HEK293 (cell line): ENCODE measurements around the gene SEPTIN2.

ENCODE experiments used
- CTCF ChIP-seq: fragments of 450-650 bp; formaldehyde crosslinking; IDR thresholded peaks from 2 replicates; pipeline ENCODE4 v1.5.1; 2016; ENCODE audit warnings: missing biosample characterization, missing genetic modification characterization
- GLI2 ChIP-seq: fragments of 450-650 bp; formaldehyde crosslinking; IDR thresholded peaks from 2 replicates; pipeline ENCODE4; 2017; ENCODE audit warnings: missing biosample characterization, missing genetic modification characterization, low read depth, borderline replicate concordance
- MYNN ChIP-seq: fragments of 450-650 bp; formaldehyde crosslinking; IDR thresholded peaks from 2 replicates; pipeline ENCODE4 v1.5.1; 2016; ENCODE audit warnings: missing biosample characterization, missing genetic modification characterization, borderline replicate concordance
- OVOL3 ChIP-seq: fragments of 450-650 bp; formaldehyde crosslinking; IDR thresholded peaks from 2 replicates; pipeline ENCODE4 v1.5.1; 2016; ENCODE audit warnings: missing biosample characterization, missing genetic modification characterization
- YY1 ChIP-seq: fragments of 450-650 bp; formaldehyde crosslinking; IDR thresholded peaks from 2 replicates; pipeline ENCODE4 v1.5.1; 2018; ENCODE audit warnings: missing biosample characterization, missing genetic modification characterization
- ZBTB21 ChIP-seq: fragments of 450-650 bp; formaldehyde crosslinking; IDR thresholded peaks from 2 replicates; pipeline ENCODE4 v1.5.1; 2017; ENCODE audit warnings: missing biosample characterization, missing genetic modification characterization
- ZNF571 ChIP-seq: fragments of 450-650 bp; formaldehyde crosslinking; IDR thresholded peaks from 2 replicates; pipeline ENCODE4 v1.5.0; 2017; ENCODE audit warnings: missing biosample characterization, missing genetic modification characterization

- no peak for TF ChIP-seq ZNF571
- no peak for TF ChIP-seq GLI2 (tag by site-specific recombination)
- no peak for TF ChIP-seq CTCF (tag by site-specific recombination)
- TF ChIP-seq OVOL3 (tag by site-specific recombination), result no peak
- TF ChIP-seq MYNN, result no peak
- no peak for TF ChIP-seq YY1
- TF ChIP-seq ZBTB21 (tag by site-specific recombination), result no peak
These were observed 17.1 kb upstream of the SEPTIN2 start for GRCh38 chr2:241298673-241299072.
